HG03457 (cell line): ENCODE data around the gene CRYL1.

ENCODE experiments used
- ATAC-seq: cut with Tn5 transposase; IDR thresholded peaks from one replicate; pipeline ENCODE4 v1.9.1; 2021; ENCODE audit warnings: moderate number of reproducible peaks; ENCODE audit not compliant: unreplicated experiment

CRYL1 gene

GRCh38 chr13:20402881-20403280 lies 122.8 kb downstream of the CRYL1 start:
- ATAC-seq: no peak

GRCh38 chr13:20401931-20402856 lies 123.5 kb downstream of the CRYL1 start:
- no peak for ATAC-seq

- ATAC-seq: no peak
These were observed 124.1 kb downstream of the CRYL1 start for GRCh38 chr13:20401531-20401930.

- no peak for ATAC-seq
These were observed 124.9 kb downstream of the CRYL1 start for GRCh38 chr13:20400774-20401173.

- no peak for ATAC-seq
These were observed 125.7 kb downstream of the CRYL1 start for GRCh38 chr13:20399961-20400360.

GRCh38 chr13:20399515-20399914 lies 126.1 kb downstream of the CRYL1 start:
- ATAC-seq: no peak

GRCh38 chr13:20398459-20398858 lies 127.2 kb downstream of the CRYL1 start:
- ATAC-seq: no peak

GRCh38 chr13:20397896-20398295 lies 127.8 kb downstream of the CRYL1 start:
- no peak for ATAC-seq

- no peak for ATAC-seq
These were observed 130.4 kb downstream of the CRYL1 start for GRCh38 chr13:20395061-20395916.

GRCh38 chr13:20394506-20394905 lies 131.2 kb downstream of the CRYL1 start:
- no peak for ATAC-seq

- ATAC-seq: no peak
These were observed 131.5 kb downstream of the CRYL1 start for GRCh38 chr13:20394169-20394501.

GRCh38 chr13:20393273-20394168 lies 132.1 kb downstream of the CRYL1 start:
- no peak for ATAC-seq

GRCh38 chr13:20392530-20392929 lies 133.1 kb downstream of the CRYL1 start:
- no peak for ATAC-seq

GRCh38 chr13:20391597-20392452 lies 133.8 kb downstream of the CRYL1 start:
- ATAC-seq: no peak

- no peak for ATAC-seq
These were observed 135.0 kb downstream of the CRYL1 start for GRCh38 chr13:20390526-20391175.

GRCh38 chr13:20389696-20390525 lies 135.7 kb downstream of the CRYL1 start:
- ATAC-seq: no peak

GRCh38 chr13:20388184-20388583 lies 137.5 kb downstream of the CRYL1 start:
- no peak for ATAC-seq

GRCh38 chr13:20387441-20387971 lies 138.2 kb downstream of the CRYL1 start:
- ATAC-seq: no peak
